NCI-H1930 (cell line): ENCODE measurements around the gene SIK2.
A peak's percentile ranks its signal among the peaks of the same experiment; 100 is the strongest.
"Not testable (repeated sequence)": the region's sequence is repeated elsewhere in the genome, so short reads cannot be mapped to it uniquely, and the experiment has no call there.

Experiments used
- DNase-seq, 2 experiments: peaks; one replicate each; lab custom pipeline; 2025; lab: John Stamatoyannopoulos, UW

The SIK2 gene

DNA sequence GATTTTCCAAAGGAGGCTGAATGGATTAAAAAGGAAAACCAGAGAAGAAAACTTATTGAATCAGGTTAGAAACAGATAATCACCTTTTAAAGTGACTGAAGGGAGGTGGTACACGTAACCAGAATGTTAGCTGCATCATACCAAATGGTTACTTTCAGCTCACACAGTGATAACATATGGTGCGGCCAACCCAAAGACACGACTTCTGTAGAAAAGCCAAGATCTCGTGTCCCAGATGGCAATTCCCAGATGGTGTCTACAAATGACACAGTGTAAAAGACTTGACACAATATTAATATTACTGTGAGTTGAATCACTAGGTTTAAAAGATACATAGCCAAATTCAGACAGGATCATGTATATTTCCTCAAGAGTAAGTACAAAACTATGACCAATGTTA lies 158.8 kb downstream of the SIK2 start:
- no peak for DNase-seq

DNA sequence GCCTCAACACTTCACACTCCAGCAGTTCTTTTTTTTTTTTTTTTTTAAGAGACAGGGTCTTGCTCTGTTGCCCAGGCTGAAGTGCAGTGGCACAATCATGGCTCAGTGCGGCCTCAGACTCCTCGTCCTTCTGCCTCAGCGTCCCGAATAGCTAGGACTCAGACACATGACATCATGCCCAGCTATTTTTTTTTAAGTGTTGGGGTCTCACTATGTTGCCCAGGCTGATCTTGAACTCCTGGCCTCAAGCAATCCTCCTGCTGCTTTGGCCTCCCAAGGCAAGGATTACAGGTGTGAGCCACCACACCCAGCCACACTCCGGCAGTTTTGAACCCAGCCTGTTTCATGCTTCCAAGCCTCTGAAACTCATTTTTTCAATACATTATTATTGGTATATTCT lies 160.3 kb downstream of the SIK2 start:
- no peak for DNase-seq

DNA sequence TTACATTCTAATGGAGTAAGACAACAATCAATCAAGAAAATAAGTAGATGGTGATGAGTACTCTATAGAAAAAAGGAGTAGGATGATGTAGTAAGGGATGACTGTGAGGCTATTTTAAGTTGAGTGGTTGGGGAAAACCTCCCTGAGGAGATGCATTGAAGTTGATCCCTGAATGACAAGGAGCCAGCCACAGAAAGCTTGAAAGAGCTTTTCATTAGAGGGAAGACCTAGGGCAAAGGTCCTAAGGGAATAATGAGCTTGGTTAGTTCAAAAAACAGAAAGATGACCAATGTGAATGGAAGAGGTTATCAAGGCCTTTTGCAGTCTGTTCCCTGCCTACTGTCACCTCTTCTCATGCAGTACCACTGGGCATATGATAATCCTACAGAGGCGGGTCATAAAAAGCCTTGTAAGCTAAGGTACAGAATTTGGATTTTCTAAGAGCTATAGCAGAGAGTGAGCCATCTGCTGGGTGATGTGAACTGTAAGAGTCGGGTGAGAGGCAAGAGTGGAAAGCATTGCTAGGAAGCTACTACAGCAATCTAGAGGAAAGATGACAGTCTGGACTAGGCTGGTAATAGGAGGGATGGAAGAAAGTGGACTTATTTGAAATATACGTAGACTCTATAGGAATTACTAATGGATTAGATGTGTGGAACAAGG lies 160.9 kb downstream of the SIK2 start:
- DNase-seq, result no peak

DNA sequence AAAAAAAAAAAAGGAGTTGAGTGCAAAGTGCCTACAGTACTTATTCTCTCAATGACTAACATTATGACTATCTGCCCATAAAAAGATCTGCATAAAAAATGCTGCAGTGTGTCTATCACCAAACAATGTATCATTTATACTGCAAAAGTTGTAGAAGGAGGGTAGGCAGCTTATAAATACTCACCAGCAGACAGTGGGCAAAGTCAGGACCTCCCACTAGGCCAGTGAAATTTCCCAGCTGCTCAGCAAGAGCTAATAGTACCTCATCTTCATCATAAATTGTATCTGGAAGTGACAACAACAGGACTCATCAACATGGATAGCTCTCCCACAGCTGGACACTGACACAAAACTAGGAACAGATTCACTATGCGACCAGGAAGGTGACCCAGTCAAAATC lies 162.4 kb downstream of the SIK2 start:
- DNase-seq, result no peak

DNA sequence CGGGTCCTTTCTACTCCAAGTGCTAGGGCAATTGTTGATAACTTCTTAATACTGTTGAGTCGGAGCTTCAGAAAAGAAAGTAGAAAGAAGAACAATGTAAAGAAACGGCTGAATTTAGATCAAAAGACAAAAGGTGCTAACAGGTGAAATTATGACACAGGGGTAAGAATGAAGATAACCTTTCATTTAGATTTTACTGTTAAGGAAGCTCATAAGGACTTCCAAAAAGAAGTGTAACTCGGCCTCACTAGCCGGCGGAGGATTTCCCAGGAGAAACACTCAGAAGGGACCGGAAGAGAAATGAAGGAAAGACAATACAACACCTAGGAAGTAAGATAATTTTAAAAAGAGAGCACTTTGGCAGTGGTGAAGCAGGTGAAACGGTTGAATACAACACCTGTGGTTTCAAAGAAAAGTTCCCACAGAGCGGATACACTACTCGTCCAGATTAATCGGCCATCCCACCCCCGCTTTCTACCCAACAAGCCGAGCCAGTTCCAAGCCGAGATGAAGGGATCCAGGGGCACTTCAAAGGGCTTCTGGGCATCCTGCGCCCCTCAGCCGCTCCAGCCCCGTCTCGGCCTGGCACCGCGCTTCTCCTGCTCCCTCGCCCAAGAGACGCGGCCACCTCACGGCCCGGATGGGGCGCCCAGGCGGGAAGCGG lies 163.2 kb downstream of the SIK2 start:
- no peak for DNase-seq

DNA sequence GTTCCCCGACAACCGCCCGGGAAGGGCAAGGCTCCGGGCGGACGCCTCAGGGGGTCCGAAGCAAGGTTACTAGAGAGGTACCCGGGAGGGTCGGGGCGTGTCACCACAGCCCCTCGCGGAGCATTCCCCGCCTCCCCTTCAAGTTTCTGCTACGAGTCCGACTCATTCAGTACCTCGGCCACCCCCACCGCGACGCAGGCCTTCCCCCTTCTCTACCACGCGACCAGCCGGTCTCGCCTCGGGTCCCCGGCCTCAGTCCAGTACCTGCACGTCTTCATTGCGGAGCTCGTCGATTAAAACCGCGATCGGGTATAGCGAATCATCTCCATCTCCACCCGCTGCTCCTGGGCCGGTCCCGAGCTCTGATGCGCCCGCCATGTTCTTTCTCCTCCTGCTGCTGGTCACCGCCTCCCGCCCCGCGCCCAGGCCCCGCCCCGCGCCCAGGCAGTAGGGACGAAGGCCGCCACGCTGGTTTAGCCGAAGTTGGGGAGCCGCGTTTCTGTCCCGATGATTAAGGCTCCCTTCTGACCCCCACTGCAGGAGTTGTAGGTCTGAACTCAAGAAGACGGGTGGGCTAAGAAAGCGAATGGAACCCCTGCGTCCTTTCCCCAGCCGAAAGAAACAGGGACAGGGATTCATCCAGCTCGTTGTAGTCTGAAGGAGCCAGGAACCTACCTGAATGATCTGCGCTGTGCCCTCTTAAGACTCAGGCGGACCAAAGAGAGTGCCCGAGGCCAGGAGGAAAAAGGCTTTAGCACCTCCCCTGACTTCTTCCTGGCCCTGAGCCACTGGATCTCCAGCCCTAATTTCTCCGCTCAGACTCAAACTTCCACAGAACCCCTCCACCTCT lies 164.0 kb downstream of the SIK2 start, which contains the start of gene PPP2R1B:
Gene PPP2R1B, minus strand, starts transcription at position 406 of the 850 bp plus-strand sequence. Its CDS starts 28 bp downstream, at position 378.
- DNase-seq, result peak; percentile 24 to 45

DNA sequence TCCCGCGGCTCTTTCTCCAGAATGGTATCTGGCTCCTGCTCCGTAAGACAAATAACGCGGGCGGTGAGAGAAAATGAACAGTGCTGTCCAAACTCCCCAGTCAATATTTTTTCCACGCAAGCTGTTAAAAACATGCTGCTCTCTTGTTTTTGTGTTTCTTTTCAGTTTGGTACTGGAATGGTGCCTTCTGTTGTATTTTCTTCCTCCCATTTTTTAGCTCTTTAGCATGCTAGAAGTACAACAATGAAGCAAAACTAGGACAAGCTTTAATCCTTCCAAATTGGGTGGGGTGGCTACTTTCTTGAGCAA lies 164.5 kb downstream of the SIK2 start:
- DNase-seq, result no peak

DNA sequence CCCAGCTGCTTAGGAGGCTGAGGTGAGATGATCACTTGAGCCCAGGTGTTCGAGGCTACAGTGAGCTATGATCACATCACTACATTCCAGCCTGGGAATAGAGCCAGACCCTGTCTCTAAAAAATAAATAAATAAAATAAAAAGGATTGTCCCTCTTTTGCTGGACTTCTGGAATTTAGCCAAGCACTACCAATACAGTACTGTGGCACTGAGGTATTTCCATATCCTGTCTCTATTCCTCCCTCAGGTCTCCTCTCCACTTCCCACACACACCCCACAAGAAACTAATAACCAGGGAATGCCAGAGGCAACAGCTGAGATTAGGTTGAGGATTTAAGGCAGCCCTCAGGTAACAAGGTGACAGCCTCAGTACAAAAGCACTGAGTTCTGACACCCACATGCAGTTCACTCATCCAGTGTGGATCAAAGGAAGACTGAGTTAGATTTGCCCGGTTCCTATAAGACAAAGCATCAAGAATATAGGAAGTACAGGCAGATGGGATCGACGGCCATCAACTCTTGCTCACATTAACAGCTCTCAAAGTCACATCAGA lies 168.4 kb downstream of the SIK2 start:
- DNase-seq, result no peak

DNA sequence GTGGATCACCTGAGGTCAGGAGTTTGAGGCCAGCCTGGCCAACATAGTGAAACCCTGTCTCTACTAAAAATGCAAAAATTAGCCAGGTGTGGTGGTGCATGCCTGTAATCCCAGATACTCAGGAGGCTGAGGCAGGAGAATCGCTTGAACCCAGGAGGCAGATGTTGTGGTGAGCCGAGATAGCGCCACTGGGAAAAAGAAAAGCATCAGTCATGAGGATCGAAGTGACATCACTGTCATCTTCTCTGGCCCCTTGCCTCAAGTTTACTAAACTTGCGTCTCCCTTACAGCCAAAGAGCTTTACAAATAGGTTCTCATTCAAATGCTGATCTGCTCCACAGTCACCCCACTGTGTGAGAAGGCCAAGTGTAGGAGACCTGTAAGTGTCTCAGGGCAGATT lies 169.0 kb downstream of the SIK2 start:
- DNase-seq, result not testable (repeated sequence)

DNA sequence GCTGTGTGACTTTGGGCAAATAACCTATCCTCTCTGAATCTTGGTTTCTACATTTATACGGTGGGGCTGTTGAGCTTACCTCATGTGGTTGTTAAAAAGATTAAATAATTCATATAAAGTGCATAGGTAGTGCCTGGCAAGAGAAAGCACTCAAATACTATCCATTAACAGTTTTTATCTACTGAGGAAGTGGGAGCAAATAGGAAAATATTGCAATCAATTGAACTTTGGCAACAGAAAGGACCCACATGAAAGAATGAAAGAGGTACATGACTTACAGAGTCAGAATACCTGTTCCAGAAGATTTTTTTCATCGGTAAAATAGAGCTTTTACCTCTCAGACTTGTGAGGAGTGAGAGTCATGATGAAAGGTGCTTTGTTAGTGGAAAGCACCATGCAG lies 170.3 kb downstream of the SIK2 start:
- no peak for DNase-seq

DNA sequence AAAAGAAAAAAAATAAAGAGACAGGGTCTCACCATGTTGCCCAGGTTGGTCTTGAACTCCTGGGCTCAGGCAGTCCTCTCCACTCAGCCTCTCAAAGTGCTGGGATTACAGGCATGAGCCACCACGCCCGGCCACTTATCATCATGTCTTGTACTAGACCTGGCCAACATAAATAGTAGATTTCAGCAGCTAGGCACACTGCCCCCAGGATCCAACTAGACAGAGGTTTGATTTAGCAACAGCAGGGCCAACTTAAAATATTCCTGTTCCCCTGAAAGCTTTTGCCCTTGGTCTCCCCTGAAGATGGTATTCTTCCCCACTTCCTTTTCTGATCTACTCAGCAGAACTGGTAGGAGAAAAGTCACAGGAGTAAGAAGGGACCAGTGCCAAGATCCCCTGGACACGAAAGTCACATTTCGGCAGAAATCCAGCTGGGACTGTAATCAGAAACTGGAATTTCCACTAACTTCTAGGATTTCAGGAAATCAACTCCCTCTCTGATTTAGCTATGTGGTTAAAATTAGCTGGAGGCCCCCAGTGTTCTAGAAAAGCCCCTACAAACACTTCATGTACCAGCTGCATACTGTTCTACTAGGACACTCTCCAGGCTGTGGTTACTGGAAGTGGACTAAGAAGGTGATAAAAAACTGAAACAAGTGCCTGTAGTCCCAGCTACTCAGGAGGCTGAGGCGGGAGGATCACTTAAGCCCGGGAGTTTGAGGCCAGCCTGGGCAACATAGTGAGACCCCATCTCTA lies 172.9 kb downstream of the SIK2 start:
- no peak for DNase-seq

DNA sequence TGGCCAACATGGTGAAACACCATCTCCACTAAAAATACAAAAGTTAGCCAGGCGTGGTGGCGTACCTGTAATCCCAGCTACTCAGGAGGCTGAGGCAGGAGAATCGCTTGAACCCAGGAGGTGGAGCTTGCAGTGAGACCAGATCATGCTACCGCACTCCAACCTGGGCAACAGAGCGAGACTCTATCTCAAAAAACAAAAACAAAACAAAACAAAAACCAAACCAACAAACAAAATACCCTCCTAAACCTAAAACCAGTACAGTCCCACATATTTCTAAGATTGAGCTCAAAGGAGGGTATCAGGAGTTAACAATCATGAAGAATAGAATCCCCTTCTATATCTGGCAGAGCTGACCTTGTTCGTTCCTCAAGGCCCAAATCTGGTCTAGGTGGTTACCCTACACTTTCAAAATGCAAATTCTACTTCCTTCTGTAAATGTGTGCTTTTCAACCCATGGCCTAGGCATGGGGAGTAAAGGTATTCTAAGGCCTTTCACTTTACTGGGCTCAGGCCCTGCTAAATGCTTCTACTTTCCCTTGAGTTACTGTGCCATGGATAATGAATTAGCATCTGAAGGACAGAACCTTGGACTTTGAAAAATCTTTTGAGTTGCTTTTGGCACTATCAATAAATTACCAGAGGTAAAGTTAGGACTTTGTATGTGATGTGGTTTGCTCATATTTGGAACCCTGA lies 174.3 kb downstream of the SIK2 start:
- no peak for DNase-seq

DNA sequence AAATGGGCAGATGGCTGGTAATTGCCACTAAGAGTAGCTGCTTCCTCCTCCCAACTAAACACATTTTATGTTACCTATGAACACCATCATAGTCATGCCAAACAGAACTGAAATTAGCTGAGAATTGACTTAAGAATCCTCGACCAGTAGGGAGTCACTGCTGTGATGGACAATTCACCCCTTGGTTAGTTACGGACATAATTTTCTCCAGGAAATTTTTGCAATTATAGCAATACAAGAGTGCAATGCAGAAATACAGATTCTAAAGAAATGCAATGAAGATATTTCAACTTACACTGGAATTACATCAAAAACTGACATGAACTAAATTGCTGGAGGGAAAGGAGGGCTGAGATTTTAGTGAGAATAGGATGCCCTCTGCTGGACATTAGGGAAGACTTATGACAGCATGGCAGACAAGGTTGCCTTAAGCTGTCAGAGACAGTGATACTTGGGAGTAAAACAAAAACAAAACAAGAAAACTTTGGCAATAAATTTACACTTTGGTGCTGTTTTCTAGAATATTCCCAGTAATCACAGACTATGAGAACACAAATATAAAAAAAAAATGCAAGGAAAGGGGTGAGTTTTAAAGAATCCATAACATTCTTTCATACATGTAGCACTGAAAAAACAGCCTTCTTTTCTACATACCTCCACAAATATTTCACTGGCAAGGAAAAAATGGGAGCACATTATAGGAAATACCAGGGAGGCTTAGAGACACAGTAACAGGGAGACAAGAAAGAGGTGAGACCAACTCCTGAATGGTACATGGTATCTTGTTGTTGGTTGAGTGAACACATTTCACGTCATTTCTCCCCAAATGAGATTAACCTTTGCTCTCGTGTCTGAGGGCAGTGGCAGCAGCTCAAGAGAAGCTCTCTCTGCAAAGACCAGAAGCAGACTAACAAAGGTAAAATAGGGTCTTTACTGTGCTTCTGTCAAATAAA lies 175.1 kb downstream of the SIK2 start:
- DNase-seq, result peak; percentile 33 to 55

DNA sequence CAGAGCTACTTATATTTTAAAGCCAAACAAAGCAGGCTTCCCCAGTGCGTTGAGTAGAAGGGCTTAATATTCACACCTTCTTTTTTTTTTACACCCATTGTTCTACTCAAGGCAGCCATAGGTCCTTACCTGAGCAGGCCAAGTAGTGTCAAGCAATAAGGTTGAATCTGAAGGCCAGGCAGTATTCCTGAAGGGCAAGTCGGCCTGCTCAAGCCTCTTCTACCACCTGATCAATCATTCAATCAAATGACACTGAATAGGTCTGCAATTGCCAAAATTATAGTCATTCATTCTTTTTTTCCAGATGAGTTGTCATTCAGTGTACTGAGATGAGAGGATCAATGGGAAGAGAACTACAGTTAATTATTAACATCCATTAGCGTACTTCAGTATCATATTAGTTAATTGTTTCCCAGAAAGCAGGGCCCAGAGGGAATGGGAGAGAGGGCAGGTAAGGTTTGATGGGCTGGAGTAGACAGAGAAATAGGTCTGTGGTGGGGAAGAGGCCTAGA lies 175.9 kb downstream of the SIK2 start:
- no peak for DNase-seq

DNA sequence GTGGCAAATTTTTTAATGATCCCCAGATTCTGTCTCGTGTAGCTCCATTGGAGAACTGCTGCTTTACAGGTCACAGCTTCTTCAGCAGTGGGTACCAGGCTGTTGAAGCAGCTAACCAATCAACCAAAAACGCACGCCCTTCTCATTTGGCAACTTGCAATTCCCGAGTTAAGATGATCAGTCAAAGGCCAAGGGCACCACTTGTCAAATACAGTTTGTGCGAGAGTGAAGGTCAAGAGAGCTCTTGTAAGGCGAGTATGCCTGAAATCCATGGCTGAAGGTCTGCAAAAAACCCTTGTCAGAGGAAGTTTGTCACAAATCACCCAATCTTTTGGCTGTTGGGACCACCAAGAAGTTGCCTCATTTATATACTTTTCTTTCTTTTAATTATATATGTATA lies 176.9 kb downstream of the SIK2 start:
- DNase-seq, result no peak
